ENCODE data around the gene MAP7.
A peak's percentile ranks its signal among the peaks of the same experiment; 100 is the strongest.

MAP7 gene

DNA sequence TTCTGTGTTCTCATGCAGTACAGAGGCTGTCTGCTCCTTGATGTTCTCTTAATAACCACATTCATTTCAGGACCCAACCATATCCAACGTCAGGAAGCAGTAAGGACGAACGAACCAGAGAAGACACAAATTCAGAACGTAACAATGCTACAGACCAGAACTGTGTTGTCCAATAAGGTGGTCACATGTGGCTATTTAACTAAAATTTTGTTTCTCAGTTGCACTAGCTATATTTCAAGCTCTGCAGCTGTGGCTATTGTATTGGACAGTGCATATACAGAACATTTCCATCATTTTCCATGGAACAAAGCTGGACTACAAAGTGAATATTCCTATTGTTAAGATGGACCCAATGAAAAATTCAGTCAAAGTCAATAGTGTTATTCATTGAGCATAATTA lies 27.0 kb downstream of the MAP7 start:
- H3K27ac ChIP-seq, result no peak overlapping the region
- TF ChIP-seq, protein P1, sequence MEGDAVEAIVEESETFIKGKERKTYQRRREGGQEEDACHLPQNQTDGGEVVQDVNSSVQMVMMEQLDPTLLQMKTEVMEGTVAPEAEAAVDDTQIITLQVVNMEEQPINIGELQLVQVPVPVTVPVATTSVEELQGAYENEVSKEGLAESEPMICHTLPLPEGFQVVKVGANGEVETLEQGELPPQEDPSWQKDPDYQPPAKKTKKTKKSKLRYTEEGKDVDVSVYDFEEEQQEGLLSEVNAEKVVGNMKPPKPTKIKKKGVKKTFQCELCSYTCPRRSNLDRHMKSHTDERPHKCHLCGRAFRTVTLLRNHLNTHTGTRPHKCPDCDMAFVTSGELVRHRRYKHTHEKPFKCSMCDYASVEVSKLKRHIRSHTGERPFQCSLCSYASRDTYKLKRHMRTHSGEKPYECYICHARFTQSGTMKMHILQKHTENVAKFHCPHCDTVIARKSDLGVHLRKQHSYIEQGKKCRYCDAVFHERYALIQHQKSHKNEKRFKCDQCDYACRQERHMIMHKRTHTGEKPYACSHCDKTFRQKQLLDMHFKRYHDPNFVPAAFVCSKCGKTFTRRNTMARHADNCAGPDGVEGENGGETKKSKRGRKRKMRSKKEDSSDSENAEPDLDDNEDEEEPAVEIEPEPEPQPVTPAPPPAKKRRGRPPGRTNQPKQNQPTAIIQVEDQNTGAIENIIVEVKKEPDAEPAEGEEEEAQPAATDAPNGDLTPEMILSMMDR (conservative IDR thresholded peaks at IDR 0.05; ENCODE audit: low read depth), result no peak
- POLR2A ChIA-PET (ENCODE audit: low non-redundant PET), result no interaction called here
- no peak for DNase-seq (ENCODE audit: low spot score)
- CTCF ChIA-PET, result no interaction called here

DNA sequence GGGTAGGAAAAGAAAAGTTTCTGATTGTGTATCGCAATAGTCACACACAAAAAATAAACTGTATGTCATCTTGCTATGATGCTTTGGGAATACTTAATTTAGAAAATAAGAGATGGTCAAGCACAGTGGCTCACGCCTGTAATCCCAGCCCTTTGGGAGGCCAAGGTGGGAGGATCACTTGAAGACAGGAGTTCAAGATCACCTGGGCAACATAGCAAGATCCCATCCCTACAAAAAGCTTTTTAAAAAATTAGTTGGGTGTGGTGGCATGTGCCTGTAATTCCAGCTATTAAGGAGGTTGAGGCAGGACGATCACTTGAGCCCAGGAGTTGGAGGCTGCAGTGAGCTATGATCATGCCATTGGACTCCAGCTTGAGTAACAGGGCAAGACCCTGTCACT lies 27.6 kb downstream of the MAP7 start:
- TF ChIP-seq, protein P1 (conservative IDR thresholded peaks at IDR 0.05; ENCODE audit: low read depth), result no peak
- CTCF ChIA-PET, result no interaction called here
- POLR2A ChIA-PET (ENCODE audit: low non-redundant PET), result no interaction called here
- H3K27ac ChIP-seq, result no peak overlapping the region
- no peak for DNase-seq (ENCODE audit: low spot score)

DNA sequence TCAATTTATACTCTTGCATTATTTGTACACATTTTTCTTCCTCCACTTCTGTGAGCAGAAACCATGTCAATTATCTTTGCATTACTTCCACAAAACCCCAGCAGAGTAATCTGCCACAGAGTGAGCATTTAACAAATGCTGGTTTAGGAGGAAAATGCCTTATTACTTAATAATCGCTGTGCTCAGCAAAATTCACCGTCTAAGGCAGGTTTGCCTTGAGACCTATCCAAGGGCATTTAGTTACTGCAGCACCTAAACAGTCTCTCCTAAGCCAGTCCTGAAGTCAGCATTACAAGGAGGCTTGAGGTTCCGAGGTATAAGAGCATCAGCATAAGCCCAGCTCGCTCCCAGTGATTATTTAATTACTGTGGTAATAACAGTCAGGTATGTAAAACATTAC lies 28.3 kb downstream of the MAP7 start:
- TF ChIP-seq, protein P1 (conservative IDR thresholded peaks at IDR 0.05; ENCODE audit: low read depth), result no peak
- no peak overlapping the region for H3K27ac ChIP-seq
- CTCF ChIA-PET, result no interaction called here
- no peak for DNase-seq (ENCODE audit: low spot score)
- POLR2A ChIA-PET (ENCODE audit: low non-redundant PET), result no interaction called here

DNA sequence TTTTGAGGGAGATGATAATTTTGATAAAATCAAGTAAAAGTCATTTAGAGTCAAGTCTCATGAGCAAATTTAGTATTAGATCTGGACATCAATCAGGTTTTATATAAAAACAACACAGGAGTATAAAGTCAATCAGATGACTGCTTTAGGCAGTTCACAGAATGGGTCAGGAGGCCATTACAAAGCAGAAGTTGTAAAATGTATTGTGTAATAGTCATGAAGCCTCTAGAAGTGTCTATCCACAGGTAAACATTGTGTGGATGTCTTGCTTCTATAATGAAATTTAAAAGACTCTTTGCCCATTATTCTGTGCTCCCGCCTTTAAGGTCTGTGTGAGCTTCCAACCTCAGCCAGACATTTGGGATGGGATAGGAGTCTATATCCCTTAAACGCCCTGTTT lies 28.8 kb downstream of the MAP7 start:
- DNase-seq (ENCODE audit: low spot score), result no peak
- H3K27ac ChIP-seq, result no peak overlapping the region
- ChIA-PET CTCF (no interaction called here), POLR2A (ENCODE audit: low non-redundant PET) (no interaction called here)
- TF ChIP-seq, protein P1 (conservative IDR thresholded peaks at IDR 0.05; ENCODE audit: low read depth), result no peak

DNA sequence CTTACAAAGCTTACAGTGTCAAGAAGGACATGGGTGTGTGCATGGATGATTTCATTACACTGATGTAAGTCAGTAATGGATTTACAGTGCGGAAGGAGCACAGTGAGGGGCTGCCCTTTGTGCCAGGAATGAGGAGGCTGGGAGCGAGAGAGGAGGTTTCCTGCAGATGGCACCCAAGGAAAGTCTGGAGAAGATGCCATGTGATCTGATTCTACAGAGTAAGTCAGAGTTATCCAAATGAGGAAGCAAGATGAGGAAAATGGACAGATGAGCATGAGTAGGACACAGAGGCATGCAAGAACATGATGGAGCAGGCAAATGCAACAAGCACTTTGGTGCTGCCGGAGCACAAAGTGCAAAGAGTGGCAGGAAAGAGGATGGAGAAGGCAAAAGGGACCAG lies 29.7 kb downstream of the MAP7 start:
- CTCF ChIA-PET, result no interaction called here
- DNase-seq (ENCODE audit: low spot score), result peak; percentile 53
- TF ChIP-seq, protein P1 (conservative IDR thresholded peaks at IDR 0.05; ENCODE audit: low read depth), result no peak
- POLR2A ChIA-PET (ENCODE audit: low non-redundant PET), result no interaction called here
- no peak overlapping the region for H3K27ac ChIP-seq

DNA sequence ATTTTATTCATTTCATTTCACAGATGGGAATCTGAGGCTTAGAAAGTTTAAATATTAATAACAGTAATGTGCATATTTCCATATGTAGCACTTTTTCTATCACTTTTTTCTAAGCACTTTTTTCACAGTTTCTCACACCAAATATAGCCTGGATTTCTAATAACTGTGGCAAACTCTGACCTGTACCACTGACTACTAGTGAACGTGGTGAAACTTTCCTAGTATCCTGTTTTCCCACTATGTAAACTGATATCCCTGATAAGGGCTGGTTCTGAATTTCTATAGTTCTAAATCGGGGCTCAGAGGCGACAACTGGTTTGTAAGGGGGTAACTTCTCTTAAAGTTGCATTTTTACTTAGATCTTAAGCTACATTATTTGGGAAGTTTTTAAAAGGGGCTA lies 32.6 kb downstream of the MAP7 start:
- no peak for DNase-seq (ENCODE audit: low spot score)
- TF ChIP-seq, protein P1 (conservative IDR thresholded peaks at IDR 0.05; ENCODE audit: low read depth), result no peak
- no peak overlapping the region for H3K27ac ChIP-seq
- ChIA-PET POLR2A (ENCODE audit: low non-redundant PET) (no interaction called here), CTCF (no interaction called here)

DNA sequence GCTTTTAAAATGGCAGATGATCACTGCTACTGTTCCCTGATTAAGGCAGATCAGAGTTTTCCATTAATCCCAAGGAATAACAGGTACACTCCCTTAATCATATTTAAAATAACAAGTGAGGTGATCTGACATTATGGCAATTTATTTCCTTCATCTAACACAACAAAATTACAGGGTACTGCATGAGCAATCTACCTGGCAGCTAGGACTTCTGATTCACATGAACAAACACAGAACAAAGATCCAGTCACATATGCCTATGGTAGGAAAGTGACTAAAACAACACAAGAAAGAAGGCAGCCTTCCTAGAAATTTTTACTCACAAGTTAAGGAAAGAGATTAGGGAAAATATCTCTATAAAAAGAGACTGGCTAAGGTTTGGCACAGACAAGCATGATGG lies 33.2 kb downstream of the MAP7 start:
- peak; percentile 31 for DNase-seq (ENCODE audit: low spot score)
- ChIA-PET CTCF (no interaction called here), POLR2A (ENCODE audit: low non-redundant PET) (no interaction called here)
- no peak overlapping the region for H3K27ac ChIP-seq
- TF ChIP-seq, protein P1 (conservative IDR thresholded peaks at IDR 0.05; ENCODE audit: low read depth), result no peak

All from RWPE1 (cell line).